HCT116 (cell line): ENCODE data around the gene SUDS3. TPM values are rescaled to one million over a fixed set of nuclear protein-coding genes. Genes with fewer than 3 reads are reported as not detected.

ENCODE experiments used
- ATAC-seq: fragments of 200-7000 bp; cut with Tn5 transposase; 2 replicates; pipeline ENCODE4 v1.9.1; 2020; ENCODE audit warnings: mild to moderate bottlenecking, moderate library complexity
- BruUV-seq: library from RNA; stranded (reverse); fragments of 400-500 nt; replicated peaks from 2 replicates; lab custom pipeline; 2021; lab: Mats Ljungman, UMichigan
- CTCF ChIA-PET: fragments of 300-600 bp; sonication (Branson Sonifier 250); formaldehyde crosslinking; loops from one replicate; lab custom pipeline; 2021; ENCODE audit warnings: antibody characterized with exemption; lab: Charles Lee
- POLR2A ChIA-PET: fragments of 300-600, 350-600 bp; sonication (Branson Sonifier 250); formaldehyde crosslinking; loops from one replicate; lab custom pipeline; 2021; ENCODE audit warnings: antibody characterized with exemption; lab: Charles Lee
- RAD21 ChIA-PET, 2 experiments: fragments of 300-600 bp; sonication (Branson Sonifier 250); formaldehyde crosslinking; loops; one replicate each; lab custom pipeline; 2023; ENCODE audit warnings: low total read pairs in 2 of 2; ENCODE audit not compliant: uncharacterized antibody in 2 of 2, unreplicated experiment in 2 of 2, low non-redundant PET in 1 of 2; lab: Charles Lee
- DNase-seq: peaks from one replicate; pipeline ENCODE4 v3.0.0-alpha.2; 2010; ENCODE audit warnings: low read depth, low spot score
- H2AFZ ChIP-seq: fragments of 200-600 bp; shearing (Covaris generic), sonication (generic); 2 replicates; pipeline ENCODE4 v1.6.1; 2017; ENCODE audit warnings: low read depth, mixed run types, mixed read lengths, antibody characterized with exemption, low read length; ENCODE audit not compliant: poor library complexity, severe bottlenecking
- H3K27ac ChIP-seq: 2 replicates; pipeline ENCODE4 v1.5.1; 2012; ENCODE audit warnings: low read depth, low read length
- H3K27me3 ChIP-seq: fragments of 200-600 bp; sonication (generic); 2 replicates; pipeline ENCODE4 v1.6.1; 2016; ENCODE audit warnings: mixed run types, low read length, mixed read lengths; ENCODE audit not compliant: insufficient read depth
- H3K36me3 ChIP-seq, 2 experiments: fragments of 200-500 bp in 1 of 2; fragments of 200-600 bp in 1 of 2; sonication (Bioruptor generic) in 1 of 2; sonication (generic) in 1 of 2; 2 replicates each; pipeline versions ENCODE4 v1.5.1 to v1.6.1; 2014 to 2016; ENCODE audit warnings: low read length in 2 of 2, inconsistent platforms in 1 of 2, mixed read lengths in 1 of 2, mixed run types in 1 of 2; ENCODE audit not compliant: insufficient read depth in 2 of 2, control insufficient read depth in 1 of 2
- H3K4me1 ChIP-seq, 2 experiments: fragments of 200-600 bp in 1 of 2; sonication (generic) in 1 of 2; 2 replicates each; pipeline versions ENCODE4 v1.5.1 to v1.6.1; 2012 to 2017; ENCODE audit warnings: low read length in 2 of 2, inconsistent platforms in 1 of 2, mild to moderate bottlenecking in 1 of 2, mixed read lengths in 1 of 2, mixed run types in 1 of 2, moderate library complexity in 1 of 2; ENCODE audit not compliant: insufficient read depth in 2 of 2, control insufficient read depth in 1 of 2
- H3K4me2 ChIP-seq: fragments of 200-600 bp; sonication (generic); 2 replicates; pipeline ENCODE4 v1.6.1; 2017; ENCODE audit warnings: mixed run types, low read length, mixed read lengths
- H3K4me3 ChIP-seq, 2 experiments: fragments of 200-600 bp in 1 of 2; sonication (generic) in 1 of 2; replicated peaks in 1 of 2; 2 replicates each; pipeline ENCODE4 v1.5.1; 2011 to 2016; ENCODE audit warnings: low read length in 2 of 2, control low read depth in 1 of 2, low read depth in 1 of 2, mild to moderate bottlenecking in 1 of 2, mixed read lengths in 1 of 2, mixed run types in 1 of 2
- H3K79me2 ChIP-seq: fragments of 200-600 bp; sonication (generic); 2 replicates; pipeline ENCODE4 v1.6.1; 2017; ENCODE audit warnings: mild to moderate bottlenecking, mixed run types, low read length, moderate library complexity, mixed read lengths; ENCODE audit not compliant: insufficient read depth
- H3K9ac ChIP-seq: fragments of 200-600 bp; sonication (generic); 2 replicates; pipeline ENCODE4 v1.6.1; 2016; ENCODE audit warnings: low read length, mixed read lengths
- H3K9me2 ChIP-seq: fragments of 200-600 bp; sonication (generic), shearing (Covaris generic); 2 replicates; pipeline ENCODE4 v1.6.1; 2017; ENCODE audit warnings: mixed run types, mild to moderate bottlenecking, moderate library complexity; ENCODE audit not compliant: insufficient read depth
- H3K9me3 ChIP-seq, 2 experiments: fragments of 200-500 bp in 1 of 2; fragments of 200-600 bp in 1 of 2; sonication (Bioruptor generic) in 1 of 2; sonication (generic) in 1 of 2; 2 replicates each; pipeline ENCODE4 v1.6.1; 2014 to 2017; ENCODE audit warnings: low read length in 2 of 2, mixed read lengths in 2 of 2, inconsistent platforms in 1 of 2, low read depth in 1 of 2, mild to moderate bottlenecking in 1 of 2, mixed run types in 1 of 2, moderate library complexity in 1 of 2; ENCODE audit not compliant: control insufficient read depth in 1 of 2, insufficient read depth in 1 of 2
- H4K20me1 ChIP-seq: fragments of 200-600 bp; sonication (generic), shearing (Covaris generic); 2 replicates; pipeline ENCODE4 v1.6.1; 2017; ENCODE audit warnings: mixed run types, mild to moderate bottlenecking, moderate library complexity; ENCODE audit not compliant: insufficient read depth
- CTCF ChIP-seq, 3 experiments: fragments of 200-600 bp in 1 of 3; sonication (generic) in 1 of 3; IDR thresholded peaks in 2 of 3; conservative IDR thresholded peaks in 1 of 3; 2 replicates each; pipeline ENCODE4 v1.5.1; 2012 to 2017; ENCODE audit warnings: low read depth in 2 of 3, low read length in 2 of 3, antibody characterized with exemption in 1 of 3, borderline replicate concordance in 1 of 3, control low read depth in 1 of 3, mild to moderate bottlenecking in 1 of 3, mixed read lengths in 1 of 3, mixed run types in 1 of 3, moderate library complexity in 1 of 3; ENCODE audit not compliant: insufficient read depth in 1 of 3
- ELF1 ChIP-seq: IDR thresholded peaks from 2 replicates; pipeline ENCODE4 v1.6.1; 2012; ENCODE audit warnings: low read depth, borderline replicate concordance
- POLR2A ChIP-seq: IDR thresholded peaks from 2 replicates; pipeline ENCODE4 v1.7.0; 2011; ENCODE audit warnings: borderline replicate concordance; ENCODE audit not compliant: insufficient read depth, insufficient read length; ENCODE audit errors: extremely low read depth
- POLR2AphosphoS5 ChIP-seq: IDR thresholded peaks from 2 replicates; pipeline ENCODE4 v1.6.1; 2011; ENCODE audit warnings: mild to moderate bottlenecking, low read depth, low read length, moderate library complexity
- RAD21 ChIP-seq: IDR thresholded peaks from 2 replicates; pipeline ENCODE4 v1.6.1; 2012; ENCODE audit warnings: low read depth, mild to moderate bottlenecking
- REST ChIP-seq: IDR thresholded peaks from 2 replicates; pipeline ENCODE4 v1.6.1; 2012; ENCODE audit warnings: low read depth
- SIN3A ChIP-seq: IDR thresholded peaks from 2 replicates; pipeline ENCODE4 v1.6.1; 2012; ENCODE audit warnings: low read depth
- SRF ChIP-seq: IDR thresholded peaks from 2 replicates; pipeline ENCODE4 v1.6.1; 2012; ENCODE audit warnings: low read depth
- TCF7L2 ChIP-seq: IDR thresholded peaks from 2 replicates; pipeline ENCODE4 v1.7.0; 2011; ENCODE audit warnings: borderline replicate concordance, inconsistent platforms; ENCODE audit not compliant: insufficient read depth, insufficient read length; ENCODE audit errors: extremely low read depth
- YY1 ChIP-seq: IDR thresholded peaks from 2 replicates; pipeline ENCODE4 v1.6.1; 2011; ENCODE audit warnings: low read length, low read depth, moderate library complexity, mild to moderate bottlenecking; ENCODE audit not compliant: insufficient replicate concordance; ENCODE audit errors: extremely low read depth
- ZBTB33 ChIP-seq: IDR thresholded peaks from 2 replicates; pipeline ENCODE4 v1.6.1; 2011; ENCODE audit warnings: mild to moderate bottlenecking, low read length, moderate library complexity; ENCODE audit not compliant: insufficient replicate concordance; ENCODE audit errors: extremely low read depth
- ZNF274 ChIP-seq: fragments of 200-500 bp; sonication (Bioruptor generic); IDR thresholded peaks from 2 replicates; pipeline ENCODE4 v1.6.1; 2014; ENCODE audit warnings: mild to moderate bottlenecking, low read depth, low read length, inconsistent platforms
- intact Hi-C: fragments of 100-400 bp; cut with micrococcal nuclease; formaldehyde crosslinking; loops from 2 replicates; pipeline ENCODE4 v1.10.0; 2022
- total RNA-seq: library from RNA; stranded (reverse); gene quantifications from one replicate; pipeline ENCODE4 v1.2.1, GENCODE V29; 2021; ENCODE audit not compliant: unreplicated experiment

The SUDS3 gene
- total RNA-seq, 1 experiment from 2014 or later, result 32.3 TPM

GRCh38 chr12:118391424-118391823 lies 15.1 kb downstream of the SUDS3 start:
- ChIA-PET CTCF (no interaction called here), RAD21 (no interaction called here), POLR2A (no interaction called here)
- Histone ChIP-seq H3K9me3 (no peaks in the 10 kb centered on the region), H2AFZ (no peak overlapping the region), H3K36me3 (peaks cover 22 to 28% of the 10 kb centered on the region in 2 experiments; a peak in 3 of 4 replicates), H3K4me1 (no peaks in the 10 kb centered on the region), H3K27me3 (no peaks in the 10 kb centered on the region), H3K9me2 (no peaks in the 10 kb centered on the region), H3K4me2 (no peak overlapping the region), H4K20me1 (no peaks in the 10 kb centered on the region), H3K9ac (no peak overlapping the region), H3K4me3 (no peak overlapping the region), H3K79me2 (no peaks in the 10 kb centered on the region), H3K27ac (no peak overlapping the region)
- no peak for TF ChIP-seq POLR2A
- TF ChIP-seq ELF1, result no peak
- TF ChIP-seq REST, result no peak
- DNase-seq (no peak), ATAC-seq (no peak)
- BruUV-seq, result no TSS peak
- intact Hi-C loops, result no loop called here

GRCh38 chr12:118391836-118392235 lies 15.5 kb downstream of the SUDS3 start:
- no peak for ATAC-seq
- CTCF ChIA-PET, result no interaction called here
- Histone ChIP-seq H3K4me2 (no peak overlapping the region), H4K20me1 (no peaks in the 10 kb centered on the region), H3K9me2 (no peaks in the 10 kb centered on the region), H3K27ac (no peak overlapping the region), H3K4me1 (no peaks in the 10 kb centered on the region), H2AFZ (no peak overlapping the region), H3K9ac (no peak overlapping the region), H3K79me2 (no peaks in the 10 kb centered on the region), H3K9me3 (no peaks in the 10 kb centered on the region), H3K27me3 (no peaks in the 10 kb centered on the region), H3K36me3 (peaks cover 22 to 26% of the 10 kb centered on the region in 2 experiments; a peak in 3 of 4 replicates), H3K4me3 (no peak overlapping the region)
- BruUV-seq, result no TSS peak
- DNase-seq, result no peak
- intact Hi-C loops, result no loop called here
- RAD21 ChIA-PET, result no interaction called here
- POLR2A ChIA-PET, result no interaction called here
- TF ChIP-seq CTCF (IDR thresholded peaks at IDR 0.05 in 2 of 3, conservative IDR thresholded peaks at IDR 0.05 in 1 of 3; ENCODE audit: borderline replicate concordance in 1 of 3, insufficient read depth in 1 of 3, low read depth in 2 of 3, low read length in 2 of 3), result no peak
- TF ChIP-seq SRF, result no peak
- TF ChIP-seq ZBTB33, result no peak
- TF ChIP-seq RAD21, result no peak
- TF ChIP-seq POLR2AphosphoS5, result no peak
- TF ChIP-seq YY1, result no peak
- TF ChIP-seq SIN3A, result no peak
- no peak for TF ChIP-seq ZNF274
- no peak for TF ChIP-seq TCF7L2
